Stimulated activated CD4-positive, alpha-beta T cell treated with anti-CD3 and anti-CD28 coated beads, Interleukin-2, amount 100 ng/mL, for 4 hours (primary cell): ENCODE measurements around the gene RTP5.

Source experiments
- DNase-seq: peaks from one replicate; pipeline ENCODE4 v3.0.0-alpha.2; 2020; ENCODE audit warnings: low read depth

Gene RTP5

GRCh38 chr2:241887806-241888522, 18.4 kb downstream of the RTP5 start:
- DNase-seq: no peak

GRCh38 chr2:241888641-241889040, 19.1 kb downstream of the RTP5 start:
- no peak for DNase-seq

- DNase-seq: no peak
Observed at GRCh38 chr2:241890524-241891235, 21.2 kb downstream of the RTP5 start.

- no peak for DNase-seq
Observed at GRCh38 chr2:241891315-241891987, 21.9 kb downstream of the RTP5 start.

GRCh38 chr2:241891988-241892298, 22.4 kb downstream of the RTP5 start:
- no peak for DNase-seq

GRCh38 chr2:241892299-241893137, 23.0 kb downstream of the RTP5 start:
- DNase-seq: no peak

- DNase-seq: no peak
Observed at GRCh38 chr2:241893265-241893664, 23.7 kb downstream of the RTP5 start.

- no peak for DNase-seq
Observed at GRCh38 chr2:241894056-241894641, 24.6 kb downstream of the RTP5 start.

- no peak for DNase-seq
Observed at GRCh38 chr2:241894681-241895426, 25.3 kb downstream of the RTP5 start.

- no peak for DNase-seq
Observed at GRCh38 chr2:241895427-241895711, 25.8 kb downstream of the RTP5 start.

GRCh38 chr2:241895712-241896641, 26.4 kb downstream of the RTP5 start:
- DNase-seq: no peak

GRCh38 chr2:241896746-241897201, 27.2 kb downstream of the RTP5 start:
- no peak for DNase-seq

- no peak for DNase-seq
Observed at GRCh38 chr2:241897231-241897916, 27.8 kb downstream of the RTP5 start.

GRCh38 chr2:241898463-241899270, 29.1 kb downstream of the RTP5 start:
- DNase-seq: no peak

- no peak for DNase-seq
Observed at GRCh38 chr2:241900251-241901017, 30.9 kb downstream of the RTP5 start.

- DNase-seq: no peak
Observed at GRCh38 chr2:241901018-241901380, 31.5 kb downstream of the RTP5 start.

- no peak for DNase-seq
Observed at GRCh38 chr2:241901500-241902351, 32.2 kb downstream of the RTP5 start.
